Measurements from ENCODE around the gene RFTN1. TPM values are rescaled to one million over a fixed set of nuclear protein-coding genes. Genes with fewer than 3 reads are reported as not detected.
A peak's percentile ranks its signal among the peaks of the same experiment; 100 is the strongest.

RFTN1 gene
- total and polyA plus RNA-seq, 11 donors = 17.1 to 40.8 (median 26.4) TPM

DNA sequence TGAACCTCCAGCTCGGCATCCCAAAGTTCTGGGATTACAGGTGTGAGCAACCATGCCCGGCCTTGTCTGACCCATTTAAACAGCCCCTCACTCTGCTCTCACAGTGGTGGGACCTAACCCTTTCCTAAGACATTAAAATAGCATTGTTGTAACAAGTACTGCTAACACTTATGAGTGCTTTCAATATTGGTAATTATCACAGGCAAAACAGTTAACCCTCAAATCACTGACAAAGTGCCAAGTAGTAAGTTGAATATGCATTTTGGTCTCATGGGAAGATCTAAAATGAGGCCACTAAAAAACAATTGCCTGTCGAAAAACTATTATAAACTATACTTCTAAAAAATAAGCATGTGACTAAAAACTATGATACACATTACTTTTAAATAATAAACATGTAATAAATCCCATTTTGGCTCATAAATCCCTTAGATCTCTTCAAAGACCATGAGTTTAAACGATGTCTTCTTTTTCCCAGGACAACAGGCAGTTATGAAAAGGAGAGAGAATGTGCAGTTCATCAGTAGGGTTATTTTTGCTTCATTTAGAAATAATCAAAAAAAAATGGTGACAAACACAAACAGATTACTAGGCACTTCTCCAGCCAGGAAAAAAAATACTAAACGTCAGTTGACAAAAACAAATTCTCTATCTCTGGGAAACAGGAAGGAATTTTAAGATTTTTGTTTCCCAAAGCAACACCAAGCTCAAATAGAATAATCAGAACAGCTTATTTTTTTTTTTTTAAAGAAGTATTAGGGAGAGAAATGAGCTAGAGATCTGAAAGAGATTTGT, 95.4 kb downstream of the RFTN1 start:
- intact Hi-C loops (cut with DNase I) = loop anchor here in 1 of 10 donors (5.0 kb wide), 1 partner anchor 94 kb away; the partner anchor contains the start of gene RFTN1
- H3K36me3 ChIP-seq = no peaks in the 10 kb centered on the region
- H3K4me3 ChIP-seq = no peak overlapping the region
- H3K4me1 ChIP-seq = peaks cover 0 to 48% (median 27%) of the 10 kb centered on the region in 12 donors
- no peak for DNase-seq
- H3K27ac ChIP-seq = peak overlapping the region in 9 of 12 donors; percentile 12 to 58 (median 42)
- no peaks in the 10 kb centered on the region for H3K27me3 ChIP-seq
- peak in 1 of 4 donors; percentile 32 for ATAC-seq
- WGBS, 4 donors = 68 to 71% (median 68%) methylated on average over 5 of the region's 5 CpGs
- H3K9me3 ChIP-seq = no peaks in the 10 kb centered on the region
- no peak for TF ChIP-seq POLR2A (IDR thresholded peaks at IDR 0.05)
- TF ChIP-seq, protein P1, sequence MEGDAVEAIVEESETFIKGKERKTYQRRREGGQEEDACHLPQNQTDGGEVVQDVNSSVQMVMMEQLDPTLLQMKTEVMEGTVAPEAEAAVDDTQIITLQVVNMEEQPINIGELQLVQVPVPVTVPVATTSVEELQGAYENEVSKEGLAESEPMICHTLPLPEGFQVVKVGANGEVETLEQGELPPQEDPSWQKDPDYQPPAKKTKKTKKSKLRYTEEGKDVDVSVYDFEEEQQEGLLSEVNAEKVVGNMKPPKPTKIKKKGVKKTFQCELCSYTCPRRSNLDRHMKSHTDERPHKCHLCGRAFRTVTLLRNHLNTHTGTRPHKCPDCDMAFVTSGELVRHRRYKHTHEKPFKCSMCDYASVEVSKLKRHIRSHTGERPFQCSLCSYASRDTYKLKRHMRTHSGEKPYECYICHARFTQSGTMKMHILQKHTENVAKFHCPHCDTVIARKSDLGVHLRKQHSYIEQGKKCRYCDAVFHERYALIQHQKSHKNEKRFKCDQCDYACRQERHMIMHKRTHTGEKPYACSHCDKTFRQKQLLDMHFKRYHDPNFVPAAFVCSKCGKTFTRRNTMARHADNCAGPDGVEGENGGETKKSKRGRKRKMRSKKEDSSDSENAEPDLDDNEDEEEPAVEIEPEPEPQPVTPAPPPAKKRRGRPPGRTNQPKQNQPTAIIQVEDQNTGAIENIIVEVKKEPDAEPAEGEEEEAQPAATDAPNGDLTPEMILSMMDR (IDR thresholded peaks at IDR 0.05) = no peak

DNA sequence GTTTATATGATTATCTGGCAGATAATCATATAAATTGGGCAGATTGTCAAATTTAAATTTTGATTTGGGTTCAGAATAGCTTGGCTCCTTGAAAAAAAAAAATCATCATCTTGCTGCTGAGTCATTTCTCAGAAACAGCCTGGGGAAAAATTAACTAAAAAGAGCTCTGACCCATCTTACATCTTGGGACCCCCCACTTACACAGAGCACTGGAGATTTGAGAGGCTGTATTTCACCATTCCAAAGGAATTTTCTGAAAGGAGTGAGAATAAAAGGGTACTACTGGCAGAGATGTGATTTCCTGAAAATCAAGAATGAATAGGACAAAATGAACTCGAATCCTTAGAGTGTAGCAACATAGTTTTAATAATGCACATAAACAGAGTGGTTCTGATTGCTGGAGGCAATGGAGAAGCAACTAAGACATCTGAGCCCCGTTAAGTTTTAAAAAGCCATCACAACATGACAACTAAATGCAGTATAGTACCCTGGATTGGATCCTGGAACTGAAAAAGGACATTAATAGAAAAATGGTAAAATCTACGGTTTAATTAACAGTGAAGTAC, 97.5 kb downstream of the RFTN1 start:
- TF ChIP-seq, protein P1 (IDR thresholded peaks at IDR 0.05) = no peak
- no peak for TF ChIP-seq POLR2A (IDR thresholded peaks at IDR 0.05)
- DNase-seq (no peak), ATAC-seq (no peak)
- Histone ChIP-seq H3K27ac (peak overlapping the region in 5 of 12 donors; percentile 1 to 44 (median 12)), H3K9me3 (no peaks in the 10 kb centered on the region), H3K4me3 (no peak overlapping the region), H3K4me1 (peaks cover 0 to 63% (median 40%) of the 10 kb centered on the region in 12 donors), H3K27me3 (no peaks in the 10 kb centered on the region), H3K36me3 (no peaks in the 10 kb centered on the region)
- WGBS, 4 donors = 76 to 82% (median 78%) methylated on average over 3 of the region's 3 CpGs
- intact Hi-C loops (cut with DNase I) = loop anchor here in 1 of 10 donors (5.0 kb wide), 1 partner anchor 96 kb away; the partner anchor contains the start of gene RFTN1

DNA sequence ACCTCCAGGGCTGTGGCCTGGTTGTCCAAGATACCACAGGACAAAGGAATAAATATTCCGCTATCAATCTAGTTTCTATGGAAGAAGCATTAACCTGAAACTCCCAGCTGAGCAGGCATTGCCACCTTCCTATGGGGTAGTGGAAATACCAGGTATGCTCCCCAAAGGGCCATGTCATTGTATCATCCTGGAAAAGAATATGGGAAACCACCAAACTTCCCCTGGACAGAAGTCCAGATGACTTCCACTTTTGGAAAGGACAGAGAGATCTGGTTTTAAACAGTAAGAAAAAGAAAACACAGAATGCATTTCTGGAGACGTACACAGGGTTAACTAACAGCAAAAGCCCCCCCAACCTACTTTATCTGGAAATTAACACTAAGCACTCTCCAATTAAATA, 100.2 kb downstream of the RFTN1 start:
- TF ChIP-seq, protein P1 (IDR thresholded peaks at IDR 0.05) = no peak
- TF ChIP-seq POLR2A (IDR thresholded peaks at IDR 0.05) = no peak
- H3K36me3 ChIP-seq = peaks cover 0 to 12% (median 8%) of the 10 kb centered on the region in 9 donors
- DNase-seq (no peak), ATAC-seq (no peak)
- no peak overlapping the region for H3K27ac ChIP-seq
- no peaks in the 10 kb centered on the region for H3K27me3 ChIP-seq
- H3K4me1 ChIP-seq = peaks cover 0 to 47% (median 27%) of the 10 kb centered on the region in 12 donors
- no peak overlapping the region for H3K4me3 ChIP-seq
- H3K9me3 ChIP-seq = no peaks in the 10 kb centered on the region
- intact Hi-C loops (cut with DNase I) = no loop called here
- 91 to 100% (median 92%) methylated on average over 2 of the region's 2 CpGs for WGBS, 4 donors

DNA sequence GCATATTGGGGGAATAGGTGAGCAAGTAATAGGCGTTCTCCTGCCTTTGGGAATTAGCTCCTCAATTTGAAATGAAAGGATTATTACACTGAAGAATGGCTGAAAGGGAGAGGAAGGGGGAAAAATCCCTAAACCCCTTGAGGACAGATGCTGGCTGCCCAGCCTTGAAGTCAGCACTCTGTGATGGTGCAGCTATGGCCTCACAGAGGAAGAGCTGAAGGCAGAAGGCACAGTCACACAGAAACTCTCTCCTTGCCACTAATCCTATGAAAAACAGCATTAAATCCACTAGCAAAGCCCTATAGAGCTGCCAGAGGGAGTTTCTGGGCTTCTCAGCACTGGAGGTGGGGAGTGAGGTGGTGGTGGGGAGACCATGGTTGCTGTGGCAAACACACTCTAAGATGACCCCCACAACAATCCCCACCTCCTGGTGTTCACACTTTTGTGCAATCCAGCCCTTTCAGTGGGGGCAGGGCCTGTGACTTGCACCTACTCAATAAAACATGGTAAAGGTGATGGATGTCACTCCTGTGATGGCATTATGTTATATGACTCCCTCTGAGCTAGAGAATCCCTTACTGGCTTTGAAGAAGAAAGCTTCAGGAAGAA, 101.2 kb downstream of the RFTN1 start:
- Histone ChIP-seq H3K4me1 (peaks cover 0 to 44% (median 22%) of the 10 kb centered on the region in 12 donors), H3K36me3 (peaks cover 0 to 22% (median 8%) of the 10 kb centered on the region in 9 donors), H3K27me3 (no peaks in the 10 kb centered on the region), H3K27ac (no peak overlapping the region), H3K9me3 (no peaks in the 10 kb centered on the region), H3K4me3 (no peak overlapping the region)
- ATAC-seq (no peak), DNase-seq (no peak)
- intact Hi-C loops (cut with DNase I) = no loop called here
- no peak for TF ChIP-seq POLR2A (IDR thresholded peaks at IDR 0.05)
- TF ChIP-seq, protein P1 (IDR thresholded peaks at IDR 0.05) = no peak
- 94 to 99% (median 96%) methylated on average over 1 of the region's 1 CpG for WGBS, 4 donors

Data from heart left ventricle (tissue), 16 donors.